GM12873 (cell line): ENCODE data around the gene ARRDC1.

Experiments
- CTCF ChIP-seq: IDR thresholded peaks from 2 replicates; pipeline ENCODE4 v1.5.1; 2012; ENCODE audit warnings: low read depth, mild to moderate bottlenecking, moderate library complexity, low read length, control low read depth; ENCODE audit not compliant: insufficient read depth; ENCODE audit errors: missing control alignments

Gene ARRDC1

GRCh38 chr9:137574192-137574591 is 31.3 kb upstream of the ARRDC1 start:
- TF ChIP-seq CTCF: no peak

GRCh38 chr9:137575364-137575715 is 30.1 kb upstream of the ARRDC1 start:
- TF ChIP-seq CTCF: no peak

- no peak for TF ChIP-seq CTCF
Observed at GRCh38 chr9:137575716-137576411, 29.6 kb upstream of the ARRDC1 start.

GRCh38 chr9:137578518-137579258 is 26.8 kb upstream of the ARRDC1 start, which contains the start of gene DPH7:
DPH7 (minus strand) TSS chr9:137578925; CDS start chr9:137578777, 148 bp downstream.
- TF ChIP-seq CTCF: peak; percentile 89

GRCh38 chr9:137579259-137579604 is 26.3 kb upstream of the ARRDC1 start:
- no peak for TF ChIP-seq CTCF

- no peak for TF ChIP-seq CTCF
Observed at GRCh38 chr9:137580209-137580953, 25.1 kb upstream of the ARRDC1 start.

- no peak for TF ChIP-seq CTCF
Observed at GRCh38 chr9:137580954-137581322, 24.5 kb upstream of the ARRDC1 start.
